Natural killer cell (primary cell): ENCODE data around the gene TEKT3. TPM values are rescaled to one million over a fixed set of nuclear protein-coding genes. Genes with fewer than 3 reads are reported as not detected.

ENCODE experiments used
- ATAC-seq, 3 donors: fragments of 150-1000 bp in 2 of 3; fragments of 200-7000 bp in 1 of 3; cut with Tn5 transposase; 1 replicate in 1 of 3; 2 replicates in 2 of 3; pipeline ENCODE4 v1.10.0; 2021; ENCODE audit warnings: mild to moderate bottlenecking in 2 of 3, moderate library complexity in 2 of 3
- DNase-seq, 2 donors: peaks; one replicate each; pipeline versions ENCODE4 v3.0.0 to v3.0.0-alpha.2; 2013 to 2021; ENCODE audit warnings: mixed read lengths in 1 of 2
- H3K27ac ChIP-seq: one replicate; pipeline ENCODE4 v1.5.1; 2013; ENCODE audit warnings: mild to moderate bottlenecking, low read length
- H3K27me3 ChIP-seq: one replicate; pipeline ENCODE4 v1.6.1; 2013; ENCODE audit warnings: low read length; ENCODE audit not compliant: control insufficient read depth, insufficient read depth
- H3K36me3 ChIP-seq: one replicate; pipeline ENCODE4 v1.6.1; 2013; ENCODE audit warnings: low read length; ENCODE audit not compliant: control insufficient read depth, insufficient read depth
- H3K4me1 ChIP-seq: one replicate; pipeline ENCODE4 v1.6.1; 2013; ENCODE audit warnings: low read length; ENCODE audit not compliant: control insufficient read depth, insufficient read depth
- H3K4me3 ChIP-seq: one replicate; pipeline ENCODE4 v1.5.1; 2013; ENCODE audit warnings: low read length
- H3K9me3 ChIP-seq: one replicate; pipeline ENCODE4 v1.6.1; 2013; ENCODE audit warnings: low read length; ENCODE audit not compliant: control insufficient read depth, insufficient read depth
- H3K27ac Mint-ChIP-seq, 2 donors: one replicate each; pipeline ENCODE4 v1.8.0; 2022; ENCODE audit warnings: mild to moderate bottlenecking in 2 of 2, mixed read lengths in 2 of 2, moderate library complexity in 1 of 2
- H3K27me3 Mint-ChIP-seq, 2 donors: one replicate each; pipeline ENCODE4 v1.8.0; 2022; ENCODE audit warnings: low read depth in 2 of 2, mixed read lengths in 2 of 2
- H3K36me3 Mint-ChIP-seq: one replicate; pipeline ENCODE4 v1.8.0; 2022; ENCODE audit warnings: mixed read lengths
- H3K4me1 Mint-ChIP-seq, 2 donors: one replicate each; pipeline ENCODE4 v1.8.0; 2022; ENCODE audit warnings: mixed read lengths in 2 of 2
- H3K4me3 Mint-ChIP-seq: one replicate; pipeline ENCODE4 v1.8.0; 2022; ENCODE audit warnings: mild to moderate bottlenecking, moderate library complexity, mixed read lengths
- H3K9me3 Mint-ChIP-seq, 2 donors: one replicate each; pipeline ENCODE4 v1.8.0; 2022; ENCODE audit warnings: mixed read lengths in 2 of 2
- WGBS: methylation state at CpG from one replicate; pipeline ENCODE4 v1.1.7; 2013; ENCODE audit warnings: missing lambda C conversion rate; ENCODE audit not compliant: insufficient coverage; 5-methylcytosine and 5-hydroxymethylcytosine counted together
- intact Hi-C: fragments of 100-400 bp; cut with micrococcal nuclease; formaldehyde crosslinking; loops from one replicate; pipeline ENCODE4 v1.14.2; 2022
- total RNA-seq, 4 donors: library from RNA; stranded (reverse); fragments of 120-200 nt in 1 of 4; gene quantifications; one replicate each; pipeline versions ENCODE4 v1.2.3 to v1.2.4, GENCODE V29; 2013 to 2022
- TF ChIP-seq, protein P1 (sequence below): fragments of 200-600 bp; IDR thresholded peaks from one replicate; pipeline ENCODE4 v1.8.0; 2022; ENCODE audit warnings: antibody characterized with exemption

The TEKT3 gene
- total RNA-seq, 3 donors from 2014 or later (not counting 1 experiment from before 2014, with no cell fraction given) = 0.39 to 1.3 (median 0.58) TPM

- TF ChIP-seq, protein P1, sequence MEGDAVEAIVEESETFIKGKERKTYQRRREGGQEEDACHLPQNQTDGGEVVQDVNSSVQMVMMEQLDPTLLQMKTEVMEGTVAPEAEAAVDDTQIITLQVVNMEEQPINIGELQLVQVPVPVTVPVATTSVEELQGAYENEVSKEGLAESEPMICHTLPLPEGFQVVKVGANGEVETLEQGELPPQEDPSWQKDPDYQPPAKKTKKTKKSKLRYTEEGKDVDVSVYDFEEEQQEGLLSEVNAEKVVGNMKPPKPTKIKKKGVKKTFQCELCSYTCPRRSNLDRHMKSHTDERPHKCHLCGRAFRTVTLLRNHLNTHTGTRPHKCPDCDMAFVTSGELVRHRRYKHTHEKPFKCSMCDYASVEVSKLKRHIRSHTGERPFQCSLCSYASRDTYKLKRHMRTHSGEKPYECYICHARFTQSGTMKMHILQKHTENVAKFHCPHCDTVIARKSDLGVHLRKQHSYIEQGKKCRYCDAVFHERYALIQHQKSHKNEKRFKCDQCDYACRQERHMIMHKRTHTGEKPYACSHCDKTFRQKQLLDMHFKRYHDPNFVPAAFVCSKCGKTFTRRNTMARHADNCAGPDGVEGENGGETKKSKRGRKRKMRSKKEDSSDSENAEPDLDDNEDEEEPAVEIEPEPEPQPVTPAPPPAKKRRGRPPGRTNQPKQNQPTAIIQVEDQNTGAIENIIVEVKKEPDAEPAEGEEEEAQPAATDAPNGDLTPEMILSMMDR = no peak
- H3K9me3 ChIP-seq = no peaks in the 10 kb centered on the region
- Mint-ChIP-seq H3K27ac (no peak overlapping the region), H3K4me1 (no peaks in the 10 kb centered on the region), H3K27me3 (peaks cover 5 to 17% of the 10 kb centered on the region in 2 donors), H3K36me3 (no peaks in the 10 kb centered on the region), H3K4me3 (no peak overlapping the region), H3K9me3 (no peaks in the 10 kb centered on the region)
- no peak overlapping the region for H3K4me3 ChIP-seq
- DNase-seq = no peak
- intact Hi-C loops = no loop called here
- WGBS = 95% methylated on average over 3 of the region's 3 CpGs
- no peak for ATAC-seq
- H3K4me1 ChIP-seq = no peaks in the 10 kb centered on the region
- no peaks in the 10 kb centered on the region for H3K27me3 ChIP-seq
- no peaks in the 10 kb centered on the region for H3K36me3 ChIP-seq
- no peak overlapping the region for H3K27ac ChIP-seq
Measured at GRCh38 chr17:15303268-15303667, 38.1 kb downstream of the TEKT3 start.

- Histone ChIP-seq H3K4me1 (no peaks in the 10 kb centered on the region), H3K27ac (no peak overlapping the region), H3K27me3 (no peaks in the 10 kb centered on the region), H3K9me3 (no peaks in the 10 kb centered on the region), H3K4me3 (no peak overlapping the region), H3K36me3 (no peaks in the 10 kb centered on the region)
- TF ChIP-seq, protein P1 = no peak
- Mint-ChIP-seq H3K36me3 (no peaks in the 10 kb centered on the region), H3K9me3 (no peaks in the 10 kb centered on the region), H3K4me1 (no peaks in the 10 kb centered on the region), H3K27ac (no peak overlapping the region), H3K4me3 (no peak overlapping the region), H3K27me3 (peaks cover 5 to 17% of the 10 kb centered on the region in 2 donors)
- DNase-seq (no peak), ATAC-seq (no peak)
- intact Hi-C loops = no loop called here
- WGBS = 89% methylated on average over 6 of the region's 6 CpGs
Measured at GRCh38 chr17:15301845-15302244, 39.6 kb downstream of the TEKT3 start.

- no peak for ATAC-seq
- no peak overlapping the region for H3K27ac ChIP-seq
- H3K36me3 Mint-ChIP-seq = no peaks in the 10 kb centered on the region
- H3K36me3 ChIP-seq = no peaks in the 10 kb centered on the region
- no peak overlapping the region for H3K27ac Mint-ChIP-seq
- H3K4me1 ChIP-seq = no peaks in the 10 kb centered on the region
- H3K9me3 Mint-ChIP-seq = no peaks in the 10 kb centered on the region
- no peaks in the 10 kb centered on the region for H3K9me3 ChIP-seq
- TF ChIP-seq, protein P1 = no peak
- 85% methylated on average over 5 of the region's 5 CpGs for WGBS
- peaks cover 13 to 15% of the 10 kb centered on the region in 2 donors for H3K27me3 Mint-ChIP-seq
- no peak for DNase-seq
- intact Hi-C loops = no loop called here
- no peak overlapping the region for H3K4me3 Mint-ChIP-seq
- no peaks in the 10 kb centered on the region for H3K4me1 Mint-ChIP-seq
- H3K27me3 ChIP-seq = no peaks in the 10 kb centered on the region
- no peak overlapping the region for H3K4me3 ChIP-seq
Measured at GRCh38 chr17:15298176-15298575, 43.2 kb downstream of the TEKT3 start.

GRCh38 chr17:15293558-15293957, 47.8 kb downstream of the TEKT3 start:
- H3K27me3 Mint-ChIP-seq = peaks cover 15 to 35% of the 10 kb centered on the region in 2 donors
- Histone ChIP-seq H3K4me1 (no peaks in the 10 kb centered on the region), H3K9me3 (no peaks in the 10 kb centered on the region), H3K27me3 (no peaks in the 10 kb centered on the region), H3K4me3 (no peak overlapping the region), H3K27ac (no peak overlapping the region), H3K36me3 (no peaks in the 10 kb centered on the region)
- intact Hi-C loops = no loop called here
- no peaks in the 10 kb centered on the region for H3K9me3 Mint-ChIP-seq
- no peaks in the 10 kb centered on the region for H3K36me3 Mint-ChIP-seq
- DNase-seq (no peak), ATAC-seq (no peak)
- no peaks in the 10 kb centered on the region for H3K4me1 Mint-ChIP-seq
- TF ChIP-seq, protein P1 = no peak
- H3K27ac Mint-ChIP-seq = no peak overlapping the region
- WGBS = 68% methylated on average over 3 of the region's 3 CpGs
- H3K4me3 Mint-ChIP-seq = no peak overlapping the region
